Fibroblast of peridontal ligament (primary cell): ENCODE data around the gene EDA.

ENCODE experiments used
- DNase-seq: peaks from one replicate; pipeline ENCODE4 v3.0.0-alpha.2; 2010; ENCODE audit errors: extremely low read depth

EDA gene

GRCh38 chrX:69615779-69616456 lies at the start of gene EDA:
TSS of gene EDA (plus strand) at chrX:69616113.
- peak; percentile 8 for DNase-seq

- DNase-seq, result no peak
Measured at GRCh38 chrX:69568828-69569227, 47.1 kb upstream of the EDA start.

GRCh38 chrX:69597399-69597798 lies 18.5 kb upstream of the EDA start:
- no peak for DNase-seq

- DNase-seq, result no peak
Measured at GRCh38 chrX:69600182-69600581, 15.7 kb upstream of the EDA start.

GRCh38 chrX:69603566-69604194 lies 12.2 kb upstream of the EDA start:
- no peak for DNase-seq

- DNase-seq, result no peak
Measured at GRCh38 chrX:69605521-69605920, 10.4 kb upstream of the EDA start.

GRCh38 chrX:69607616-69608015 lies 8.3 kb upstream of the EDA start:
- no peak for DNase-seq

GRCh38 chrX:69613946-69614345 lies 2.0 kb upstream of the EDA start:
- no peak for DNase-seq

- no peak for DNase-seq
Measured at GRCh38 chrX:69614886-69615285, 1.0 kb upstream of the EDA start.

GRCh38 chrX:69615342-69615741 lies 571 bp upstream of the EDA start:
- no peak for DNase-seq

- no peak for DNase-seq
Measured at GRCh38 chrX:69616457-69617203, 717 bp downstream of the EDA start.

- peak; percentile 1 for DNase-seq
Measured at GRCh38 chrX:69618803-69619202, 2.9 kb downstream of the EDA start.

GRCh38 chrX:69626129-69626528 lies 10.2 kb downstream of the EDA start:
- DNase-seq, result no peak

- DNase-seq, result no peak
Measured at GRCh38 chrX:69627744-69628143, 11.8 kb downstream of the EDA start.

GRCh38 chrX:69630147-69630546 lies 14.2 kb downstream of the EDA start:
- DNase-seq, result no peak

- no peak for DNase-seq
Measured at GRCh38 chrX:69664693-69665092, 48.8 kb downstream of the EDA start.

- no peak for DNase-seq
Measured at GRCh38 chrX:69670001-69670555, 54.2 kb downstream of the EDA start.

- DNase-seq, result no peak
Measured at GRCh38 chrX:69674891-69675290, 59.0 kb downstream of the EDA start.

- DNase-seq, result no peak
Measured at GRCh38 chrX:69705818-69706217, 89.9 kb downstream of the EDA start.

GRCh38 chrX:69718102-69718501 lies 102.2 kb downstream of the EDA start:
- no peak for DNase-seq

- no peak for DNase-seq
Measured at GRCh38 chrX:69724307-69724706, 108.4 kb downstream of the EDA start.

GRCh38 chrX:69740317-69740716 lies 124.4 kb downstream of the EDA start:
- no peak for DNase-seq

- DNase-seq, result no peak
Measured at GRCh38 chrX:69741721-69742120, 125.8 kb downstream of the EDA start.
